Measurements from ENCODE around the gene TXNL1.

DNA sequence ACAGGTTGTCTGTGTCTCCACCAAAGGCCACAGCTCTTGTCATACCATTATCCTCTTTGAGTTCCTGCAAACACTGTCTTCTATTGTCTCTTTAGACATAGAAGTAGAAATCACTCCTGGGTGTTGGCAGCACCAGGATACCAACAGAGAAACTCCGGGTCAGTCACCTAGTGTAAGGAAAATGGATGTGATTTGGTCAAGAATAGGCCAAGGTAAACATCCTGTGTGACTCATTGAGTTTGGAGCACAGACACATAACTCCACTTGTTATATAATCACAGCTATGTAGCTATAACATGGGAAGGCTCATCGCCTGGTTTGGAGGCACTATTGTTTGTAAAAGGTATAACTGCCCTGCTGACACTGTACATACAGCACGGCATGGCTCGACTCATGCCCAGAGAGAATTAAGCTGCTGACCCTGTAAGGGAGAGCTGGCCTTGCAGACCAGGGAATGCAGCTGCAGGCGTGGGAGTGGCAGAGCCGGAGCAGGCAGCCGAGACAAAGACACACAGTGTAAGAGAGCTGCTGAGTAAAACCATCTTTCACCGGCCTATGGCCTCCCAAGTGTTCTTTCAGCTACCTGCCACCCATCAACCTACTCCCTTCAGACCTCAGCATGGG, 3.4 kb upstream of the TXNL1 start:
- TF ChIP-seq, protein P1, sequence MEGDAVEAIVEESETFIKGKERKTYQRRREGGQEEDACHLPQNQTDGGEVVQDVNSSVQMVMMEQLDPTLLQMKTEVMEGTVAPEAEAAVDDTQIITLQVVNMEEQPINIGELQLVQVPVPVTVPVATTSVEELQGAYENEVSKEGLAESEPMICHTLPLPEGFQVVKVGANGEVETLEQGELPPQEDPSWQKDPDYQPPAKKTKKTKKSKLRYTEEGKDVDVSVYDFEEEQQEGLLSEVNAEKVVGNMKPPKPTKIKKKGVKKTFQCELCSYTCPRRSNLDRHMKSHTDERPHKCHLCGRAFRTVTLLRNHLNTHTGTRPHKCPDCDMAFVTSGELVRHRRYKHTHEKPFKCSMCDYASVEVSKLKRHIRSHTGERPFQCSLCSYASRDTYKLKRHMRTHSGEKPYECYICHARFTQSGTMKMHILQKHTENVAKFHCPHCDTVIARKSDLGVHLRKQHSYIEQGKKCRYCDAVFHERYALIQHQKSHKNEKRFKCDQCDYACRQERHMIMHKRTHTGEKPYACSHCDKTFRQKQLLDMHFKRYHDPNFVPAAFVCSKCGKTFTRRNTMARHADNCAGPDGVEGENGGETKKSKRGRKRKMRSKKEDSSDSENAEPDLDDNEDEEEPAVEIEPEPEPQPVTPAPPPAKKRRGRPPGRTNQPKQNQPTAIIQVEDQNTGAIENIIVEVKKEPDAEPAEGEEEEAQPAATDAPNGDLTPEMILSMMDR (conservative IDR thresholded peaks at IDR 0.05 in 1 of 2, IDR thresholded peaks at IDR 0.05 in 1 of 2; ENCODE audit: extremely low read depth in 1 of 2, insufficient read depth in 1 of 2, low read depth in 1 of 2, low read length in 2 of 2), result no peak
- no peak for TF ChIP-seq EZH2 (IDR thresholded peaks at IDR 0.05; ENCODE audit: borderline replicate concordance, low read length)
